Stimulated activated CD4-positive, alpha-beta T cell treated with anti-CD3 and anti-CD28 coated beads, Interleukin-15, amount 100 ng/mL, for 48 hours (primary cell): ENCODE results near the gene DBN1.

ENCODE experiments used
- DNase-seq, 2 donors: peaks; one replicate each; pipeline ENCODE4 v3.0.0-alpha.2; 2020; ENCODE audit warnings: low read depth in 2 of 2

DBN1 gene

DNA sequence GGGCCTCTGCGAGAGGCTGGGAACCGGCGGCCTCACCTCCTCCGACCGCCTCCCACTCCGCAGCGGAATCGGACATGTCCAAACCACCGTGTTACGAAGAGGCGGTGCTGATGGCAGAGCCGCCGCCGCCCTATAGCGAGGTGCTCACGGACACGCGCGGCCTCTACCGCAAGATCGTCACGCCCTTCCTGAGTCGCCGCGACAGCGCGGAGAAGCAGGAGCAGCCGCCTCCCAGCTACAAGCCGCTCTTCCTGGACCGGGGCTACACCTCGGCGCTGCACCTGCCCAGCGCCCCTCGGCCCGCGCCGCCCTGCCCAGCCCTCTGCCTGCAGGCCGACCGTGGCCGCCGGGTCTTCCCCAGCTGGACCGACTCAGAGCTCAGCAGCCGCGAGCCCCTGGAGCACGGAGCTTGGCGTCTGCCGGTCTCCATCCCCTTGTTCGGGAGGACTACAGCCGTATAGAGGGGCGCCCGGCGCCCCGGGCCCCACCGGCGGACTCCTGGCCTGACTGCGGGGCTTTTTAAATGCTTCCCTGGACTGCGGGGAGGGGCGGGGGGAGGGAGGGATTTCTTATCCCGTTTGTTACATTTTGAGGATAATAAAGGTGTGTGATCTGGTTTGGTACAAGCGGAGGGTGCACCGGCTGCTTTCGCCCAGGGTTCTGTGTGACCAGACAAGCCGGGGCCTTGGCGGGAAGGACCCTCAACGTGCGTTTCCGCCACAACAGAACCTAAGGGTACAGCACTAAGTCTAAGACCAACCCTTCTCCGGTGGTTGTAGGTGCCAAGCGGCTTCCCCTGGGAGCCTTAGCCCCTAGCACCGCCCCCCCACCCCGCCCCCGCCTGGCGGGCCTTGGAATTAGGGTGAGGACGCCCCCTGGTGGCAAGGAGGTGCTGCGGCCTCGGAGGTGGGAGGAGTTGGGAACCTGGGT lies 17.5 kb downstream of the DBN1 start:
- DNase-seq: peak; percentile 92 to 98

DNA sequence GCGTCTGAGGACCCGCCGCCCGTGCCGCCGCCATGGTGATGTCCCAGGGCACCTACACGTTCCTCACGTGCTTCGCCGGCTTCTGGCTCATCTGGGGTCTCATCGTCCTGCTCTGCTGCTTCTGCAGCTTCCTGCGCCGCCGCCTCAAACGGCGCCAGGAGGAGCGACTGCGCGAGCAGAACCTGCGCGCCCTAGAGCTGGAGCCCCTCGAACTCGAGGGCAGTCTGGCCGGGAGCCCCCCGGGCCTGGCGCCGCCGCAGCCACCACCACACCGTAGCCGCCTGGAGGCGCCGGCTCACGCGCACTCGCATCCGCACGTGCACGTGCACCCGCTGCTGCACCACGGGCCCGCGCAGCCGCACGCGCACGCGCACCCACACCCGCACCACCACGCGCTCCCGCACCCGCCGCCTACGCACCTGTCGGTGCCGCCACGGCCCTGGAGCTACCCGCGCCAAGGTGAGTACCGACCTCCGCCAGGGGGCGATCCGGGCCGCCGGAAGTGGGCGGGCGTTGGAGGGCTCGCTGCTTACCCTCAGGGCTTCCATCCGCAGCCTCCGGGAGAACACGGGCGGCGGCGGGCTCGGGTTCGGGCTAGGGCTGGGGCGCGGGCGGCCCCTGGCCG lies 18.3 kb downstream of the DBN1 start:
- peak; percentile 85 to 91 for DNase-seq

GRCh38 chr5:177454397-177455035 lies 18.9 kb downstream of the DBN1 start:
- DNase-seq: peak; percentile 79 to 88

- DNase-seq: no peak
Observed at GRCh38 chr5:177453852-177454396, 19.5 kb downstream of the DBN1 start.

- DNase-seq: no peak
Observed at GRCh38 chr5:177452688-177453638, 20.5 kb downstream of the DBN1 start.

GRCh38 chr5:177450667-177451424 lies 22.6 kb downstream of the DBN1 start:
- DNase-seq: no peak

GRCh38 chr5:177449140-177450061 lies 24.0 kb downstream of the DBN1 start:
- no peak for DNase-seq

DNA sequence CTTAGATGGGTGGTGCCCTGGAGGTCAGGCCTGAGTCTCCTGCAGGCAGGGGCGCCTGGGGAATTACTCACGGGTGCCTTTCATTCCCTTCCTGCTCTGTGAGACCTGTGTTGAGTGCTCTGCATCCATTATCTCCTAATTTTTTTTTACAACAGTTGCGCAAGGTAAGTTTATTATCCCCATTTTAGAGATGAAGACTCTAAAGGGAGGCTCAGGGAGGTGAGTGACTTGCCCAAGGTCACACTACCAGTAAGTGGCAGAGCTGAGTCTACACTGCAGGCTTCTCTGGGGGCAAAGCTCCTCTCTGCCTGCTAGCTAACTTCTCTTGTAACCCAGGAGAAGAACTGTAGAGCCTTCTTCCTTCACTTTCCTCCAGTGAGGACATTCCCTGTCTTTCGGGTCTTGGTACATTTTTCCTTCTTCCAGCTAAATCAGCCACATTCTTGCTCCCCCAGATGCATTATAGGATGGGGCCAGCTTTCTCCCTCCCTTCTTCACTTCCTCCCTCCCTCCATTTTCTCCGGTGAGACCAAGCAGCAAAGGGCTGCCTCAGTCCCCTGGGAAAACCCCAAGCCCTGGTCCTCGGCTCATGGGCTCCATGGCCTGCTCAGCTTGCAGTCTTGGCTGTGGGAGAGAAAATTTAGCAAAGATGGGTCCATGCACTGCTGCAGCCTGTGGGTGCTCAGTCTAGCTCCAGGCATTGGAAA lies 25.0 kb downstream of the DBN1 start:
- no peak for DNase-seq

- no peak for DNase-seq
Observed at GRCh38 chr5:177447611-177448243, 25.7 kb downstream of the DBN1 start.

GRCh38 chr5:177447066-177447610 lies 26.3 kb downstream of the DBN1 start:
- peak in 1 of 2 donors; percentile 54 for DNase-seq

DNA sequence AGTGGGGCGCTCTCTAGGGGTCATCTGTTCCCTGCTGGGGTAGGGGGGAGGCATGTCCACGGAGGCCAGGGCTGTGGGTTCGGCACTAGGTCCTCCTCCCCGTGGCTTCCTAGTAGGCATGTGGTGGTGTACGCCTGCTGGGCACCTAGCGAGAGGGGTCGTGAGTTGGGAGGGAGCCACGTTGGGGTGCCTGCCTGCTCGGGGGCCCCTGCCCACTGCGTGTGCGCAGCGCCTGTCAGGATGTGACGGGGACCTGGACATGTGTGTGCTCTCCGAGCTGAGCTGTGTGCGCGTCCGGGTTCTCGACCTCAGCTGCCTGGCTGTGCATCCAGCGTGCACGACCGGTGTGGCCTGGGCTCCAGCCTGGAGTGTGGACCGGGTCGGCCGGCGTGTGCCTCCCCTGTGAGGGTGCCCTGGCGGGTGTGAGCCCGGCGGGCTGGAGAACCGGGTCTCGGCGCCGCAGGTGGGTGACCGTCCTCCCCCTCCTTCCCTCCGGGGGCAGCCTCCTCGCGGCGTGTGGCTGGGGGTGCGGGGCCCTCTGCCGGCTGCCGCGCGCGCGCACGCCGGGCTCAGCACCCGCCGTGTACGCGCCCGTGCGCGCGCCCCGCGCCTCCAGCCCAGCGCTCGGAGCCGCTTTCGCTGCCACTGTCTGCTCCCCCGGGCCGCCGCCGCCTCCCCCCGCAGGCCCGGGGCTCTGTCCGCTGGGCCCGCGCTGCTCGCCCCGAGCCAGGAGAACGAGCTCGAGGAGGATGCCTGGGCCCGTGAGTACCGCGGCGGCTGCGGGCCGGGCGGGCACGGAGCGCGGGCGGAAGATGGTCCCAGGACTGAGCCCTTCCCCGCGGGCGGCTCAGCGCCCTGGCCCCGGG lies 27.0 kb downstream of the DBN1 start, which contains the start of gene PRR7:
Gene PRR7, plus strand, starts transcription at position 615 of the 866 bp plus-strand sequence. CDS start 8,254 bp downstream, outside the sequence.
- DNase-seq: peak in 1 of 2 donors; percentile 56

DNA sequence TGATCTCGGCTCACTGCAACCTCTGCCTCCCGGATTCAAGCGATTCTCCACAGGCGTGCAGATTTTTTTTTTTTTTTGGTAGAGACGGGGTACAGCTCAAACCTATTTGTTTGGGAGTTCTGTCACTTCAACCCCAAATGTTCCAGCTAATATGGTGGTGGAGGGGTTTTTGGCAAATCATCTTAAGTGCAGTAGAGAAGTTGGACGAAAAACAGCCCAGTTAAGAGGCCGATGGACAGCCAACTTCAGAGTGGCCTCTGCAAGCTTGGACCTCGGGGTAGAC lies 27.6 kb downstream of the DBN1 start:
- no peak for DNase-seq

GRCh38 chr5:177445052-177445916 lies 28.1 kb downstream of the DBN1 start:
- no peak for DNase-seq

DNA sequence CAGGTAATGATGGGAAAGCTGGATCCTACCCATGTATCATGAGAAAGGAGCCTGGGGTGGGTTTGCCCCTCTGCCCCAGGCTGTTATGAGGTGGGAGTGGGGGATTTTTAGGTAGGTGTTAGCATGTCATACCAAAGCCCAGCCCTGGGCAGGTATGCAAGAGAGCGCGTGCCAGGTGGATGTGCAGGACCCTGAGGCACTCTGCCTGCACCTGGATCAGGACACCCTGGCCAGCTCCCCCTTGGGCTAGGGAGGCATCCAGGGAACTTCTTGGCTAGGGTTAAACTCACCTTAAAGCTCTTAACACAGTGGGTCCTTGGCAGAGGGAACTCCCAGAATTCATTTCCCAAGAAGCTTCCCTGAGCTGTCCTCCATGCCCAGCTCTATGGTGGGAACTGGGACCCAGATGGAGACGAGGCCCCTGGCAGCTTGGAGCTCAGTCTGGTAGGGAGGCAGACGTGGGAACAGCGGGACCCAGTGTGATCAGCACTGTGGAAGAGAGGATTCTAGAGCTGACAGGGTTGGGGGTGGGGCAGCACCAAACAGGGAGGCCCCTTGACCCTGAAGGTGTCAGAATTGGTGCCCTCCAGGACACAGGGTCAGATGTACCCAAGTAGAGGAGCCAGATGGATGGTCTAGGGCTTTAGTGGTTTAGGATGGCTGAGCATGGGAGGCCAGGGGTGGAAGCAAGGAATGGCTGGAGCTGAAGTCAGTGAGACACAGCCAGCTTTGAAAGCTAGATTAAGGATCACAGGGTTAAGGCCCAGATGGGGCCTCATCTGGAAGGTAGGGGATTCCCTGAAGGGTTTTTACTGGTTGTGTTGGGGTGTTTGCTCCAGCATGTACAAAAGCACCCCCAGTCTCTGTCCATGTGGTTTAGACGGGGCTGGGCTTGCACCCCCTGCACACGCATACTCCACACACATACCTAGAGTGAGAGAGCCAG lies 29.1 kb downstream of the DBN1 start:
- no peak for DNase-seq
